ENCODE data around the gene RBM33.

Gene RBM33

GRCh38 chr7:155824227-155824886 is 179.9 kb downstream of the RBM33 start:
- DNase-seq (ENCODE audit: low read depth): no peak

GRCh38 chr7:155825336-155825735 is 180.9 kb downstream of the RBM33 start:
- DNase-seq (ENCODE audit: low read depth): no peak

- no peak for DNase-seq (ENCODE audit: low read depth)
Measured at GRCh38 chr7:155829796-155830470, 185.5 kb downstream of the RBM33 start.
